Stimulated activated CD8-positive, alpha-beta memory T cell treated with anti-CD3 and anti-CD28 coated beads, Interleukin-15, amount 100 ng/mL, for 1 hour (primary cell): ENCODE results near the gene USP32.
A peak's percentile ranks its signal among the peaks of the same experiment; 100 is the strongest.
"Not testable (repeated sequence)": the region's sequence is repeated elsewhere in the genome, so short reads cannot be mapped to it uniquely, and the experiment has no call there.

Source experiments
- DNase-seq: peaks from one replicate; pipeline ENCODE4 v3.0.0-alpha.2; 2020; ENCODE audit warnings: low read depth

The USP32 gene, protein sequence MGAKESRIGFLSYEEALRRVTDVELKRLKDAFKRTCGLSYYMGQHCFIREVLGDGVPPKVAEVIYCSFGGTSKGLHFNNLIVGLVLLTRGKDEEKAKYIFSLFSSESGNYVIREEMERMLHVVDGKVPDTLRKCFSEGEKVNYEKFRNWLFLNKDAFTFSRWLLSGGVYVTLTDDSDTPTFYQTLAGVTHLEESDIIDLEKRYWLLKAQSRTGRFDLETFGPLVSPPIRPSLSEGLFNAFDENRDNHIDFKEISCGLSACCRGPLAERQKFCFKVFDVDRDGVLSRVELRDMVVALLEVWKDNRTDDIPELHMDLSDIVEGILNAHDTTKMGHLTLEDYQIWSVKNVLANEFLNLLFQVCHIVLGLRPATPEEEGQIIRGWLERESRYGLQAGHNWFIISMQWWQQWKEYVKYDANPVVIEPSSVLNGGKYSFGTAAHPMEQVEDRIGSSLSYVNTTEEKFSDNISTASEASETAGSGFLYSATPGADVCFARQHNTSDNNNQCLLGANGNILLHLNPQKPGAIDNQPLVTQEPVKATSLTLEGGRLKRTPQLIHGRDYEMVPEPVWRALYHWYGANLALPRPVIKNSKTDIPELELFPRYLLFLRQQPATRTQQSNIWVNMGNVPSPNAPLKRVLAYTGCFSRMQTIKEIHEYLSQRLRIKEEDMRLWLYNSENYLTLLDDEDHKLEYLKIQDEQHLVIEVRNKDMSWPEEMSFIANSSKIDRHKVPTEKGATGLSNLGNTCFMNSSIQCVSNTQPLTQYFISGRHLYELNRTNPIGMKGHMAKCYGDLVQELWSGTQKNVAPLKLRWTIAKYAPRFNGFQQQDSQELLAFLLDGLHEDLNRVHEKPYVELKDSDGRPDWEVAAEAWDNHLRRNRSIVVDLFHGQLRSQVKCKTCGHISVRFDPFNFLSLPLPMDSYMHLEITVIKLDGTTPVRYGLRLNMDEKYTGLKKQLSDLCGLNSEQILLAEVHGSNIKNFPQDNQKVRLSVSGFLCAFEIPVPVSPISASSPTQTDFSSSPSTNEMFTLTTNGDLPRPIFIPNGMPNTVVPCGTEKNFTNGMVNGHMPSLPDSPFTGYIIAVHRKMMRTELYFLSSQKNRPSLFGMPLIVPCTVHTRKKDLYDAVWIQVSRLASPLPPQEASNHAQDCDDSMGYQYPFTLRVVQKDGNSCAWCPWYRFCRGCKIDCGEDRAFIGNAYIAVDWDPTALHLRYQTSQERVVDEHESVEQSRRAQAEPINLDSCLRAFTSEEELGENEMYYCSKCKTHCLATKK (N-terminal part only)

GRCh38 chr17:60392042-60392844 is at the start of gene USP32:
Gene USP32 (minus strand): TSS chr17:60392133. CDS start chr17:60391939, 194 bp downstream.
- peak; percentile 99 for DNase-seq

DNA sequence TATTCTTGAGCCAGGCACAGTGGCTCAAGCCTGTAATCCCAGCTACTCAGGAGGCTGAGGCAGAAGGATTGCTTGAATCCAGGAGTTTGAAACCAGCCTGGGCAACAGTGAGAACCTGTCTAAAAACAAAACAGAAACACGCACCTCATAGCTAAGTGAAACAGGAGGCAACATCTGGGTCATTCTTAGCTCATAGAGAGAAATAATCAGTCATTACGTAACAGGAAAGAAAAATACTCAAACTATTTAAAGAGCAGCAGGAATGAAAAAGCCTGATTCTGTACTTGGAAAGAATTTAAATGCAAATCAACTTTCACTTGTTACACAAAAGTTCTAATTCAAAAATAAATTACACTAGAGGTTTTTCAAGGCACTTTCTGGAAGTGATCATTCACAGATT is 47.6 kb upstream of the USP32 start:
- DNase-seq, result no peak

GRCh38 chr17:60436676-60437075 is 44.7 kb upstream of the USP32 start:
- DNase-seq, result no peak

GRCh38 chr17:60435244-60436167 is 43.6 kb upstream of the USP32 start:
- peak; percentile 26 for DNase-seq

GRCh38 chr17:60433021-60433997 is 41.4 kb upstream of the USP32 start:
- DNase-seq, result not testable (repeated sequence)

GRCh38 chr17:60430561-60430960 is 38.6 kb upstream of the USP32 start:
- not testable (repeated sequence) for DNase-seq

- DNase-seq, result not testable (repeated sequence)
Observed at GRCh38 chr17:60428491-60428890, 36.6 kb upstream of the USP32 start.

DNA sequence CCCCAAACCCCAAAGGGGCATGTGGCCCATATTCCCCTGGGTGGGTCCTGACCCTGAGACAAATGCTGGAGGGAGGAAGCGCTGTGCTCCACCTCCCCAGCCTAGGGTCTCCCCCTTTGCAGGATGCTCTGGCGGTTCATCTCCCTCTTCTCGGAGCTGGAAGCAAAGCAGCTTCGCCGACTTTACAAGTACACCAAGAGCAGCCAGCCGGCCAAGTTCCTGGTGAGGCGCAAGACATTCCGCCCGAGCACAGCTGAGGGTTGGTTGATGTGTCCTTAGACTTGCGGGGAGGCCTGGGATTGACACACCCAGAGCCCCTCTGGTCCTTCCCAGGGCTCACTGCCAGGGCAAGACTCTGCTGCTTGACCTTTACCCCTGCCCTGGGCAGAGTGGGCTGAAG is 34.7 kb upstream of the USP32 start:
- no peak for DNase-seq

GRCh38 chr17:60425626-60426025 is 33.7 kb upstream of the USP32 start:
- no peak for DNase-seq

GRCh38 chr17:60423865-60424264 is 31.9 kb upstream of the USP32 start:
- DNase-seq, result no peak

DNA sequence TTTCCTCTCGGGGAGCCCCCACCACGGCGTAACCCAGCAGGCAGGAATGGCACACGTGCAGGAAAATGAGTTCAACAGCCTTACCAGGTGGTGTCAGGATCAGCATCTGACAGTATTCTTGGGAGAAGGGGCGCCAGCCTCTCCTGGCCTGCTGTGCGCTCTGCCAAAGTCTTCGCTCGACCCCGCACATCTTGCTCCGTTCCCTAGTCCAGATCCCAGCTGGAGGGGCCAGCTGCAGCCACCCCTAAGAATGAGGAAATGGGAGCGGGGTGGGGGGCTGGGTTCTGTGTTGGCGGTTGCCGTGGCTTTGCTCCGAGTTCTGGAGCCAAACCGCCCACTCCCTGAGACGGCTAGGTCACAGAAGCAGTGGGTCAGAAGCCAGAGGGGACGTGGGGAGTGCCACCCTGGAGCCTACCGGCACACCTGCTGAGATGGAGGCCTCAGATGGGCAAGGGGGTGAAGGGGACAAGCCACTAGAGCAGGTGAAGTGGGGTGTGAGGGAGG is 30.3 kb upstream of the USP32 start, which contains the start of gene CHCT1:
Gene CHCT1, plus strand, starts transcription at position 328 of the 504 bp plus-strand sequence. Its CDS starts 104 bp downstream, at position 432.
- DNase-seq, result no peak

DNA sequence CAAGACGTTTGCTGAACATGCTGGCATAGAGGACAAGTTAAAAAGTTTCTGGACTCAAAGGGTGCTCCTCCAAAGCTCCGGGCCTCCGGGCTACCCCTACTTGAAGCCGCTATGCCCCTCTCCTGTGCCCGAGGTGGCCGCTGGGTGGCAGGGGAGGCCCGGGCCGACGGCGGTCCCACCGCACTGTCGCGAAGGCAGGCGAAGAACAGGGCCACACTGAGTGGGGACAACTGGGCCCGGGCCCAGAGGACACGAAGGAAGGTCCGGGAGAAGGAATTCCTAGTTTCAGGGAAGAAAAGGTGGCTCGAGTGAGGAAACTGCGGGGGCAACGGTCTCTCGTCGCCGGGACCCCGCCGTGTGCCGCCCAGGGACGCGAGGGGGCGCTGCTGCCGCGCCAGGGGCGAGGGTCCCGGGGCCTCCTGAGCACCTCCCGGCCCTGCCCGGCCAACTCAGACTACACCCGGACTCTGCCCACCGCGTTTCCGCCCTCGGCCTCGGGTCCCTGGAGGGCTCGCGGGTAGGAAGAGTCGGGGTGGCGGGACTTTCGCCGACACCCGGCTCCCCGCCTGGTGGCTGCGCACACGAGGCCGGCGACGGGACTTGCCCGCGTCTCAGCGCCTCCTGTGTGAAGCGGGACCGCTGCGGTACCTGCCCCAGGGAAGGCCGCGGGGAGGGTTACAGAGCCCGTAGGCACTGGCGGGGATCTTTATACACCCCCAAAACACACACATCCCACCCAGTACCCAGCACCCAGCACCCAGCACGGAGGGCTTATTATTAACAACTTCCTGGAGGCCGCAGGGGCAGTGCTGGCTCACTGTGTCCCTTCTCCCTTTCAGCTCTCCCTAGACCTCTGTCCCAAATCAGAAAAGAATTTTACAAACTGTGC is 29.6 kb upstream of the USP32 start:
- peak; percentile 52 for DNase-seq

- DNase-seq, result not testable (repeated sequence)
Observed at GRCh38 chr17:60419875-60420274, 27.9 kb upstream of the USP32 start.

- DNase-seq, result not testable (repeated sequence)
Observed at GRCh38 chr17:60419003-60419402, 27.1 kb upstream of the USP32 start.

DNA sequence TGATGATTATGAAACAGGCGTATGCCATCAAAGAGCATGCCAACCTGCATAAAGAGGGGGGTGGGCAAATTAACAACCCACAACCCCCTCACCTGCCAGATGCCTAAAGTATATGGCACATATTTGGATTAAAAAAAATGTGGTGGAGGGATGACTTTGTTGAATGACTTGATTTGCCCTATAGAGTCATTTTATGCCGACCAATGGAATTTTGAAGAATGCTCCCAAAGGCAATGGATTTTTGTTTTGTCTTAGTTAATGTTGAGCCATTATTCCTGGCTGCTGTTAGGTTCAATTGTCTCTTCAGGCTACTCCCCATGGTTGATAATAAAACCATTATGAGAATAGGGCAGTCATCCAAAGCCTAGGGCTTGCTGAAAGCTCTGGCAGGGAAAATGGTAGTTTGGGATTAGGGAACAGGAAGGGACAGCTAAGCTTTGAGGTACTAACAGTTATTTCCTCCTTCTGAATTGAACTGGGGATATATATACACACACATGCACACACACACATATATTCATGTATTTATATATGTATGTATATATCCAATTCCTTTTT is 24.5 kb upstream of the USP32 start:
- DNase-seq, result no peak

DNA sequence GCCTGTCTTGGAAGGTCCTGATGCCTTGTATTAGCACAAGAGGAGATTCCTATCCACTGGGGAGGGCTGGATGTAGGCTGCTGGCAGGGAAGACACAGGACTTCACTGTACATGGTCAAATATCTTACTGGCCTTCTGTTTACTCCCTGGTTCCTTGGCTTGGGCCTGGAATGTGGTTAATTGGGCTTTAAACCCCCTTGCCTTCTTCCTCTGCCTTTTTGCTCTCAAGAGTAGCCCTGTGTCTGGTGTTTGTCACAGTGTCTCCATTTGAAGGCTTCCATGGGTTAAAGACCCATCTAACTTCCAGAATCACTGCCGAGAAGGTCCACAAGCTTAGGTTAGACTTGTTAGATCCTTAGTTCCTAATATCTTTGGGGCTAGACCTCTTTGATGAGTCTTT is 23.2 kb upstream of the USP32 start:
- DNase-seq, result no peak

GRCh38 chr17:60412701-60413100 is 20.8 kb upstream of the USP32 start:
- no peak for DNase-seq
